ENCODE data around the gene PIGH. TPM values are rescaled to one million over a fixed set of nuclear protein-coding genes. Genes with fewer than 3 reads are reported as not detected.

PIGH gene
- total and polyA plus RNA-seq, 2 of the 13 experiments (the other 11 are each of a cell fraction or from before 2014, with no cell fraction given), result 30.0 to 43.5 TPM

DNA sequence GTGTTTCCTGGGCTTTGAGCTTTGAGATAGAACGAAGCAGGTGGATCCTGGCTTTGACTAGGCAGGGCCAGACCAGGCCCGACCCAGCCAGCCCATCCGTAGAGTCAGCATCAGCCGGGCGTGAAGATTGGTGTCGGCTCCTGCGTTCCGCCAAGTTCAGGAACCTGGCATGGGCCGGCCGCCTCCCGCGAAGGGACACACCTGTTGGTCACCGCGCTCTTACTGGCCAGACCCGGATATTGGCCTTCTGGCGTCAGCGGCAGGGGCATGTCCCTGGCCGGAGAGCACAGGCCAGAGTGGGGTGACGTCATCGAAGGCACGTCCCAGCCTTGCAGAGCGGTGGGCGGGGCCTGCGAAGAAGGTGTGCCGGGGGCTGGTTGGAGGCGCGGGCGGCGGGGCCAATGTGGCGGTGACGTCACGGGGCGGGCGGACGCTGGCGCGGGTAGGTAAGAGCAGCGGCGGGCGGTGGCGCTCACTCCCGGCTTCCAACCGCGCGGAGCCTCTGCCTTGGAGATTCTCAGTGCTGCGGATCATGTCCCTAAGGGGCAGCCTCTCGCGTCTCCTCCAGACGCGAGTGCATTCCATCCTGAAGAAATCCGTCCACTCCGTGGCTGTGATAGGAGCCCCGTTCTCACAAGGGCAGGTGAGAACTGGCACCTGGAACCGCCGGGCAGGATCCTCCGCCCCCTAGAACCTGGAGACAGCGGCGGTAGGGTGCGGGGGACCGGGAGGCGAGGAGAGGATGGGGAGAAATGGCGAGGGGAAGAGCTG lies 19.6 kb upstream of the PIGH start, which contains the start of gene ARG2 (continued):
- TF ChIP-seq, protein P1, sequence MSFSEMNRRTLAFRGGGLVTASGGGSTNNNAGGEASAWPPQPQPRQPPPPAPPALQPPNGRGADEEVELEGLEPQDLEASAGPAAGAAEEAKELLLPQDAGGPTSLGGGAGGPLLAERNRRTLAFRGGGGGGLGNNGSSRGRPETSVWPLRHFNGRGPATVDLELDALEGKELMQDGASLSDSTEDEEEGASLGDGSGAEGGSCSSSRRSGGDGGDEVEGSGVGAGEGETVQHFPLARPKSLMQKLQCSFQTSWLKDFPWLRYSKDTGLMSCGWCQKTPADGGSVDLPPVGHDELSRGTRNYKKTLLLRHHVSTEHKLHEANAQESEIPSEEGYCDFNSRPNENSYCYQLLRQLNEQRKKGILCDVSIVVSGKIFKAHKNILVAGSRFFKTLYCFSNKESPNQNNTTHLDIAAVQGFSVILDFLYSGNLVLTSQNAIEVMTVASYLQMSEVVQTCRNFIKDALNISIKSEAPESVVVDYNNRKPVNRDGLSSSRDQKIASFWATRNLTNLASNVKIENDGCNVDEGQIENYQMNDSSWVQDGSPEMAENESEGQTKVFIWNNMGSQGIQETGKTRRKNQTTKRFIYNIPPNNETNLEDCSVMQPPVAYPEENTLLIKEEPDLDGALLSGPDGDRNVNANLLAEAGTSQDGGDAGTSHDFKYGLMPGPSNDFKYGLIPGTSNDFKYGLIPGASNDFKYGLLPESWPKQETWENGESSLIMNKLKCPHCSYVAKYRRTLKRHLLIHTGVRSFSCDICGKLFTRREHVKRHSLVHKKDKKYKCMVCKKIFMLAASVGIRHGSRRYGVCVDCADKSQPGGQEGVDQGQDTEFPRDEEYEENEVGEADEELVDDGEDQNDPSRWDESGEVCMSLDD (CRISPR knock-in tag; IDR thresholded peaks at IDR 0.05; ENCODE audit: borderline replicate concordance), result no peak
- TF ChIP-seq MTA1 (CRISPR knock-in tag; IDR thresholded peaks at IDR 0.05; ENCODE audit: borderline replicate concordance) (peak; percentile 82; the same call in 1 of the 2 replicates), ZNF772 (CRISPR knock-in tag; IDR thresholded peaks at IDR 0.05) (peak; percentile 82), ZBTB38 (CRISPR knock-in tag; IDR thresholded peaks at IDR 0.05) (peak; percentile 82), PHF21A (CRISPR knock-in tag; IDR thresholded peaks at IDR 0.05) (peak; percentile 58; the same call in 1 of the 2 replicates), HNRNPL (IDR thresholded peaks at IDR 0.05; ENCODE audit: low read depth, low read length) (no peak), LCORL (IDR thresholded peaks at IDR 0.05) (no peak), LCORL (CRISPR knock-in tag; IDR thresholded peaks at IDR 0.05) (0 out of 2 replicates have a peak, but pooled peaks have one; percentile 50), ZNF232 (CRISPR knock-in tag; IDR thresholded peaks at IDR 0.05; ENCODE audit: borderline replicate concordance) (no peak), MXI1 (IDR thresholded peaks at IDR 0.05; ENCODE audit: borderline replicate concordance, low read depth, low read length) (peak; percentile 86; the same call in 1 of the 3 replicates), SSRP1 (CRISPR knock-in tag; IDR thresholded peaks at IDR 0.05) (no peak), BRCA1 (CRISPR knock-in tag; IDR thresholded peaks at IDR 0.05) (no peak), CEBPB (IDR thresholded peaks at IDR 0.05; ENCODE audit: borderline replicate concordance, low read depth, low read length) (peak; percentile 40; the same call in 1 of the 2 replicates)
- TF ChIP-seq, protein P2, sequence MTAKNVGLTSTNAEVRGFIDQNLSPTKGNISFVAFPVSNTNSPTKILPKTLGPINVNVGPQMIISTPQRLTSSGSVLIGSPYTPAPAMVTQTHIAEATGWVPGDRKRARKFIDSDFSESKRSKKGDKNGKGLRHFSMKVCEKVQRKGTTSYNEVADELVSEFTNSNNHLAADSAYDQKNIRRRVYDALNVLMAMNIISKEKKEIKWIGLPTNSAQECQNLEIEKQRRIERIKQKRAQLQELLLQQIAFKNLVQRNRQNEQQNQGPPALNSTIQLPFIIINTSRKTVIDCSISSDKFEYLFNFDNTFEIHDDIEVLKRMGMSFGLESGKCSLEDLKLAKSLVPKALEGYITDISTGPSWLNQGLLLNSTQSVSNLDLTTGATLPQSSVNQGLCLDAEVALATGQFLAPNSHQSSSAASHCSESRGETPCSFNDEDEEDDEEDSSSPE (CRISPR knock-in tag; IDR thresholded peaks at IDR 0.05), result peak; percentile 76
- TF ChIP-seq, protein P3, sequence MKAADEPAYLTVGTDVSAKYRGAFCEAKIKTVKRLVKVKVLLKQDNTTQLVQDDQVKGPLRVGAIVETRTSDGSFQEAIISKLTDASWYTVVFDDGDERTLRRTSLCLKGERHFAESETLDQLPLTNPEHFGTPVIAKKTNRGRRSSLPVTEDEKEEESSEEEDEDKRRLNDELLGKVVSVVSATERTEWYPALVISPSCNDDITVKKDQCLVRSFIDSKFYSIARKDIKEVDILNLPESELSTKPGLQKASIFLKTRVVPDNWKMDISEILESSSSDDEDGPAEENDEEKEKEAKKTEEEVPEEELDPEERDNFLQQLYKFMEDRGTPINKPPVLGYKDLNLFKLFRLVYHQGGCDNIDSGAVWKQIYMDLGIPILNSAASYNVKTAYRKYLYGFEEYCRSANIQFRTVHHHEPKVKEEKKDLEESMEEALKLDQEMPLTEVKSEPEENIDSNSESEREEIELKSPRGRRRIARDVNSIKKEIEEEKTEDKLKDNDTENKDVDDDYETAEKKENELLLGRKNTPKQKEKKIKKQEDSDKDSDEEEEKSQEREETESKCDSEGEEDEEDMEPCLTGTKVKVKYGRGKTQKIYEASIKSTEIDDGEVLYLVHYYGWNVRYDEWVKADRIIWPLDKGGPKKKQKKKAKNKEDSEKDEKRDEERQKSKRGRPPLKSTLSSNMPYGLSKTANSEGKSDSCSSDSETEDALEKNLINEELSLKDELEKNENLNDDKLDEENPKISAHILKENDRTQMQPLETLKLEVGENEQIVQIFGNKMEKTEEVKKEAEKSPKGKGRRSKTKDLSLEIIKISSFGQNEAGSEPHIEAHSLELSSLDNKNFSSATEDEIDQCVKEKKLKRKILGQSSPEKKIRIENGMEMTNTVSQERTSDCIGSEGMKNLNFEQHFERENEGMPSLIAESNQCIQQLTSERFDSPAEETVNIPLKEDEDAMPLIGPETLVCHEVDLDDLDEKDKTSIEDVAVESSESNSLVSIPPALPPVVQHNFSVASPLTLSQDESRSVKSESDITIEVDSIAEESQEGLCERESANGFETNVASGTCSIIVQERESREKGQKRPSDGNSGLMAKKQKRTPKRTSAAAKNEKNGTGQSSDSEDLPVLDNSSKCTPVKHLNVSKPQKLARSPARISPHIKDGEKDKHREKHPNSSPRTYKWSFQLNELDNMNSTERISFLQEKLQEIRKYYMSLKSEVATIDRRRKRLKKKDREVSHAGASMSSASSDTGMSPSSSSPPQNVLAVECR (CRISPR knock-in tag; IDR thresholded peaks at IDR 0.05; ENCODE audit: borderline replicate concordance), result peak; percentile 91; the same call in 1 of the 2 replicates
- TF ChIP-seq, protein P4, sequence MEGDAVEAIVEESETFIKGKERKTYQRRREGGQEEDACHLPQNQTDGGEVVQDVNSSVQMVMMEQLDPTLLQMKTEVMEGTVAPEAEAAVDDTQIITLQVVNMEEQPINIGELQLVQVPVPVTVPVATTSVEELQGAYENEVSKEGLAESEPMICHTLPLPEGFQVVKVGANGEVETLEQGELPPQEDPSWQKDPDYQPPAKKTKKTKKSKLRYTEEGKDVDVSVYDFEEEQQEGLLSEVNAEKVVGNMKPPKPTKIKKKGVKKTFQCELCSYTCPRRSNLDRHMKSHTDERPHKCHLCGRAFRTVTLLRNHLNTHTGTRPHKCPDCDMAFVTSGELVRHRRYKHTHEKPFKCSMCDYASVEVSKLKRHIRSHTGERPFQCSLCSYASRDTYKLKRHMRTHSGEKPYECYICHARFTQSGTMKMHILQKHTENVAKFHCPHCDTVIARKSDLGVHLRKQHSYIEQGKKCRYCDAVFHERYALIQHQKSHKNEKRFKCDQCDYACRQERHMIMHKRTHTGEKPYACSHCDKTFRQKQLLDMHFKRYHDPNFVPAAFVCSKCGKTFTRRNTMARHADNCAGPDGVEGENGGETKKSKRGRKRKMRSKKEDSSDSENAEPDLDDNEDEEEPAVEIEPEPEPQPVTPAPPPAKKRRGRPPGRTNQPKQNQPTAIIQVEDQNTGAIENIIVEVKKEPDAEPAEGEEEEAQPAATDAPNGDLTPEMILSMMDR (CRISPR knock-in tag; IDR thresholded peaks at IDR 0.05), result peak; percentile 66
- TF ChIP-seq, protein P5, sequence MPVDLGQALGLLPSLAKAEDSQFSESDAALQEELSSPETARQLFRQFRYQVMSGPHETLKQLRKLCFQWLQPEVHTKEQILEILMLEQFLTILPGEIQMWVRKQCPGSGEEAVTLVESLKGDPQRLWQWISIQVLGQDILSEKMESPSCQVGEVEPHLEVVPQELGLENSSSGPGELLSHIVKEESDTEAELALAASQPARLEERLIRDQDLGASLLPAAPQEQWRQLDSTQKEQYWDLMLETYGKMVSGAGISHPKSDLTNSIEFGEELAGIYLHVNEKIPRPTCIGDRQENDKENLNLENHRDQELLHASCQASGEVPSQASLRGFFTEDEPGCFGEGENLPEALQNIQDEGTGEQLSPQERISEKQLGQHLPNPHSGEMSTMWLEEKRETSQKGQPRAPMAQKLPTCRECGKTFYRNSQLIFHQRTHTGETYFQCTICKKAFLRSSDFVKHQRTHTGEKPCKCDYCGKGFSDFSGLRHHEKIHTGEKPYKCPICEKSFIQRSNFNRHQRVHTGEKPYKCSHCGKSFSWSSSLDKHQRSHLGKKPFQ (CRISPR knock-in tag; IDR thresholded peaks at IDR 0.05; ENCODE audit: insufficient replicate concordance), result peak; percentile 61

All from HepG2 (cell line).